K562 (cell line): Measurements from ENCODE around the gene GPR3. TPM values are rescaled to one million over a fixed set of nuclear protein-coding genes. Genes with fewer than 3 reads are reported as not detected.
A peak's percentile ranks its signal among the peaks of the same experiment; 100 is the strongest.

Experiments used
- ATF7 ChIP-seq: fragments of 450-650 bp; IDR thresholded peaks from 2 replicates; pipeline ENCODE4 v1.7.1; 2014; ENCODE audit warnings: mild to moderate bottlenecking, moderate library complexity
- LCOR ChIP-seq: sonication (generic); formaldehyde crosslinking; IDR thresholded peaks from 2 replicates; pipeline ENCODE4 v1.8.0; 2022; ENCODE audit warnings: mild to moderate bottlenecking, missing genetic modification reagents
- MCM5 ChIP-seq: fragments of 450-650 bp; IDR thresholded peaks from 2 replicates; pipeline ENCODE4 v1.6.1; 2016; ENCODE audit warnings: low read depth
- MYC ChIP-seq, 2 experiments: fragments of 250-450 bp in 1 of 2; sonication (Bioruptor Pico) in 1 of 2; IDR thresholded peaks; 2 replicates each; pipeline versions ENCODE4 v1.5.1 to v1.6.1; 2012 to 2021; ENCODE audit warnings: low read depth in 2 of 2, borderline replicate concordance in 1 of 2, improper control_type of control experiment in 1 of 2, low read length in 1 of 2, mild to moderate bottlenecking in 1 of 2, moderate library complexity in 1 of 2
- MYNN ChIP-seq, 2 experiments: sonication (generic); formaldehyde crosslinking in 1 of 2; IDR thresholded peaks; 2 replicates each; pipeline versions ENCODE4 v1.5.0 to v1.6.1; 2016 to 2020; ENCODE audit warnings: antibody characterized with exemption in 1 of 2, missing genetic modification reagents in 1 of 2
- PHTF2 ChIP-seq: fragments of 250-450 bp; sonication (Bioruptor Pico); IDR thresholded peaks from 2 replicates; pipeline ENCODE4 v1.5.0; 2021; ENCODE audit warnings: mild to moderate bottlenecking
- SMARCE1 ChIP-seq: fragments of 450-650 bp; IDR thresholded peaks from 2 replicates; pipeline ENCODE4 v1.7.1; 2016; ENCODE audit warnings: mild to moderate bottlenecking
- SMC3 ChIP-seq: conservative IDR thresholded peaks from 2 replicates; pipeline ENCODE4 v1.6.1; 2011; ENCODE audit warnings: low read depth, low read length, improper control_type of control experiment; ENCODE audit not compliant: insufficient read depth
- XRCC5 ChIP-seq: fragments of 200-400 bp; formaldehyde crosslinking; IDR thresholded peaks from 2 replicates; pipeline ENCODE4 v1.6.1; 2017; ENCODE audit warnings: low read depth, mild to moderate bottlenecking, low read length
- ZKSCAN1 ChIP-seq: fragments of 150-350 bp; IDR thresholded peaks from 2 replicates; pipeline ENCODE4 v1.6.1; 2016; ENCODE audit warnings: low read depth, low read length
- ZNF253 ChIP-seq: fragments of 250-450 bp; sonication (Bioruptor Pico); conservative IDR thresholded peaks from 2 replicates; pipeline ENCODE4 v1.6.1; 2021; ENCODE audit warnings: mild to moderate bottlenecking
- ZNF384 ChIP-seq: IDR thresholded peaks from 2 replicates; pipeline ENCODE4 v1.6.1; 2012; ENCODE audit warnings: low read depth, low read length, improper control_type of control experiment
- polyA plus RNA-seq, 8 experiments: library from polyadenylated mRNA; depleted of rRNA in 4 of 8; stranded (reverse) in 5 of 8; unstranded in 3 of 8; fragments of >200 nt; fragmentation: Nextera tagmentation in 2 of 8; fragmentation: Illumina TruSeq in 1 of 8; extraction: Ambion mirVana in 2 of 8; extraction: Trizol in 1 of 8; gene quantifications; 2 replicates each; pipeline versions ENCODE4 v1.2.1 to v1.2.3, GENCODE V29; 2011 to 2014; ENCODE audit warnings: inconsistent platforms in 1 of 8, missing spikeins in 1 of 8
- total RNA-seq, 7 experiments: library from RNA; depleted of rRNA in 6 of 7; stranded (reverse); fragments of >200 nt in 6 of 7; fragmentation: Illumina TruSeq in 2 of 7; extraction: Trizol in 2 of 7; gene quantifications; 2 replicates each; pipeline versions ENCODE4 v1.2.1 to v1.2.3, GENCODE V29; 2011 to 2021; ENCODE audit warnings: low replicate concordance in 1 of 7
- TF ChIP-seq, protein P1 (sequence below), 2 experiments: fragments of 450-650 bp; conservative IDR thresholded peaks; 2 replicates each; pipeline ENCODE4 v1.6.1; 2017; ENCODE audit warnings: mild to moderate bottlenecking in 2 of 2, moderate library complexity in 2 of 2
- TF ChIP-seq, protein P2 (sequence below): sonication (generic); formaldehyde crosslinking; IDR thresholded peaks from 2 replicates; pipeline ENCODE4 v1.8.0; 2023; ENCODE audit warnings: mild to moderate bottlenecking, missing genetic modification reagents
- TF ChIP-seq, protein P3 (sequence below), 2 experiments: fragments of 450-650 bp in 1 of 2; IDR thresholded peaks; 2 replicates each; pipeline ENCODE4 v1.6.1; 2011 to 2017; ENCODE audit warnings: low read depth in 2 of 2, antibody characterized with exemption in 1 of 2, borderline replicate concordance in 1 of 2, low read length in 1 of 2, mild to moderate bottlenecking in 1 of 2, mixed read lengths in 1 of 2; ENCODE audit not compliant: control insufficient read depth in 1 of 2
- TF ChIP-seq, protein P4 (sequence below): fragments of 450-650 bp; IDR thresholded peaks from one replicate; pipeline ENCODE4 v1.6.1; 2018; ENCODE audit warnings: mild to moderate bottlenecking, moderate library complexity; ENCODE audit not compliant: partially characterized antibody
- TF ChIP-seq, protein P5 (sequence below), 2 experiments: fragments of 450-650 bp; IDR thresholded peaks; 2 replicates each; pipeline ENCODE4 v1.6.1; 2016

Gene GPR3
- total and polyA plus RNA-seq, 9 of the 15 experiments (the other 6 are each of a cell fraction or from before 2014, with no cell fraction given): 0.24 to 11.5 (median 3.7) TPM

DNA sequence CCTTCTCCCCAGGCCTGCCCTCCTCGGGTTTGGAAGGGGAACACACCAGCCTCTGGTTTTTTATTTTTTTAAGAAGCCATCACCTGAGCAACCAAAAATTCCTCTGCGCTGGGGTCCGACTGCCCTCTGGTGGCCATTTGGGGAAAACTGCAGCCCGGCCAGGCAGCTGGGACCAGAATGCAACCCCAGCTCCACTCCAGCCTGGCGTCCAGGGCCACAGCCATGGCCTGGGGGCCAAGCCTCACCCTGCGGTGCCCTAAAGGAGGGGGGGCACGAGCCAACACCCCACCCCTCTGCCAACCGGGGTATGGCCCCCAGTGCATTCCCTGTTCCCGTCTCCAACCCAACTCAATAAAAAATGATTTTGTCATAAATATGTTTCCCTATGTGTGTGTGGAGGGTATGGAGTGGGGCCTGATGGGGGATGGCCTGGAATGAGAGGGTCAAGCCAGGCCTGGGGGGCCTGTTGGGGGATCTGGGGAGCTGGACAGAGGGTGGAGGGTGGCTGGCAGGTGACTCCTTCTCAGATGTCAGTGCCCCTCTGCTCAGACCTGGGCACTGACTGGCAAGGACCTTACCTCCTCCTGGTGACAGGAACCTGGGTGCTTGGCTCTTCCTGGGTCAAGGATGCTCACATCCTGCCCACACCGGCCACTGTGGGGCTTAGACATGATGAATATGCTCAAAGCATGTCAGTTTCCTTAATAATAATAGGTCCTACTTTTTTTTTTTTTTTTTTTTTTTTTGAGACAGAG lies 3.2 kb downstream of the GPR3 start (continued):
- TF ChIP-seq, protein P1, sequence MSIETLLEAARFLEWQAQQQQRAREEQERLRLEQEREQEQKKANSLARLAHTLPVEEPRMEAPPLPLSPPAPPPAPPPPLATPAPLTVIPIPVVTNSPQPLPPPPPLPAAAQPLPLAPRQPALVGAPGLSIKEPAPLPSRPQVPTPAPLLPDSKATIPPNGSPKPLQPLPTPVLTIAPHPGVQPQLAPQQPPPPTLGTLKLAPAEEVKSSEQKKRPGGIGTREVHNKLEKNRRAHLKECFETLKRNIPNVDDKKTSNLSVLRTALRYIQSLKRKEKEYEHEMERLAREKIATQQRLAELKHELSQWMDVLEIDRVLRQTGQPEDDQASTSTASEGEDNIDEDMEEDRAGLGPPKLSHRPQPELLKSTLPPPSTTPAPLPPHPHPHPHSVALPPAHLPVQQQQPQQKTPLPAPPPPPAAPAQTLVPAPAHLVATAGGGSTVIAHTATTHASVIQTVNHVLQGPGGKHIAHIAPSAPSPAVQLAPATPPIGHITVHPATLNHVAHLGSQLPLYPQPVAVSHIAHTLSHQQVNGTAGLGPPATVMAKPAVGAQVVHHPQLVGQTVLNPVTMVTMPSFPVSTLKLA (conservative IDR thresholded peaks at IDR 0.05): 0 out of 4 replicates have a peak, but pooled peaks have one; percentile 17 to 28
- no peak for TF ChIP-seq ZNF253 (CRISPR knock-in tag)
- TF ChIP-seq ZNF384: peak; percentile 99
- TF ChIP-seq, protein P2, sequence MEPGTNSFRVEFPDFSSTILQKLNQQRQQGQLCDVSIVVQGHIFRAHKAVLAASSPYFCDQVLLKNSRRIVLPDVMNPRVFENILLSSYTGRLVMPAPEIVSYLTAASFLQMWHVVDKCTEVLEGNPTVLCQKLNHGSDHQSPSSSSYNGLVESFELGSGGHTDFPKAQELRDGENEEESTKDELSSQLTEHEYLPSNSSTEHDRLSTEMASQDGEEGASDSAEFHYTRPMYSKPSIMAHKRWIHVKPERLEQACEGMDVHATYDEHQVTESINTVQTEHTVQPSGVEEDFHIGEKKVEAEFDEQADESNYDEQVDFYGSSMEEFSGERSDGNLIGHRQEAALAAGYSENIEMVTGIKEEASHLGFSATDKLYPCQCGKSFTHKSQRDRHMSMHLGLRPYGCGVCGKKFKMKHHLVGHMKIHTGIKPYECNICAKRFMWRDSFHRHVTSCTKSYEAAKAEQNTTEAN (CRISPR knock-in tag): no peak
- peak; percentile 93 for TF ChIP-seq SMC3
- TF ChIP-seq MCM5: no peak
- TF ChIP-seq, protein P3, sequence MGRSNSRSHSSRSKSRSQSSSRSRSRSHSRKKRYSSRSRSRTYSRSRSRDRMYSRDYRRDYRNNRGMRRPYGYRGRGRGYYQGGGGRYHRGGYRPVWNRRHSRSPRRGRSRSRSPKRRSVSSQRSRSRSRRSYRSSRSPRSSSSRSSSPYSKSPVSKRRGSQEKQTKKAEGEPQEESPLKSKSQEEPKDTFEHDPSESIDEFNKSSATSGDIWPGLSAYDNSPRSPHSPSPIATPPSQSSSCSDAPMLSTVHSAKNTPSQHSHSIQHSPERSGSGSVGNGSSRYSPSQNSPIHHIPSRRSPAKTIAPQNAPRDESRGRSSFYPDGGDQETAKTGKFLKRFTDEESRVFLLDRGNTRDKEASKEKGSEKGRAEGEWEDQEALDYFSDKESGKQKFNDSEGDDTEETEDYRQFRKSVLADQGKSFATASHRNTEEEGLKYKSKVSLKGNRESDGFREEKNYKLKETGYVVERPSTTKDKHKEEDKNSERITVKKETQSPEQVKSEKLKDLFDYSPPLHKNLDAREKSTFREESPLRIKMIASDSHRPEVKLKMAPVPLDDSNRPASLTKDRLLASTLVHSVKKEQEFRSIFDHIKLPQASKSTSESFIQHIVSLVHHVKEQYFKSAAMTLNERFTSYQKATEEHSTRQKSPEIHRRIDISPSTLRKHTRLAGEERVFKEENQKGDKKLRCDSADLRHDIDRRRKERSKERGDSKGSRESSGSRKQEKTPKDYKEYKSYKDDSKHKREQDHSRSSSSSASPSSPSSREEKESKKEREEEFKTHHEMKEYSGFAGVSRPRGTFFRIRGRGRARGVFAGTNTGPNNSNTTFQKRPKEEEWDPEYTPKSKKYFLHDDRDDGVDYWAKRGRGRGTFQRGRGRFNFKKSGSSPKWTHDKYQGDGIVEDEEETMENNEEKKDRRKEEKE (IDR thresholded peaks at IDR 0.05; ENCODE audit: borderline replicate concordance in 1 of 2, control insufficient read depth in 1 of 2, low read depth in 2 of 2, low read length in 1 of 2): 0 out of 4 replicates have a peak, but pooled peaks of 1 of the 2 experiments have one; percentile 34
- TF ChIP-seq SMARCE1: no peak
- peak; percentile 29; the same call in 1 of the 2 replicates for TF ChIP-seq MYNN (IDR thresholded peaks at IDR 0.05)
- TF ChIP-seq MYNN (CRISPR knock-in tag; IDR thresholded peaks at IDR 0.05): no peak
- TF ChIP-seq, protein P4, sequence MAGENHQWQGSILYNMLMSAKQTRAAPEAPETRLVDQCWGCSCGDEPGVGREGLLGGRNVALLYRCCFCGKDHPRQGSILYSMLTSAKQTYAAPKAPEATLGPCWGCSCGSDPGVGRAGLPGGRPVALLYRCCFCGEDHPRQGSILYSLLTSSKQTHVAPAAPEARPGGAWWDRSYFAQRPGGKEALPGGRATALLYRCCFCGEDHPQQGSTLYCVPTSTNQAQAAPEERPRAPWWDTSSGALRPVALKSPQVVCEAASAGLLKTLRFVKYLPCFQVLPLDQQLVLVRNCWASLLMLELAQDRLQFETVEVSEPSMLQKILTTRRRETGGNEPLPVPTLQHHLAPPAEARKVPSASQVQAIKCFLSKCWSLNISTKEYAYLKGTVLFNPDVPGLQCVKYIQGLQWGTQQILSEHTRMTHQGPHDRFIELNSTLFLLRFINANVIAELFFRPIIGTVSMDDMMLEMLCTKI: no peak
- TF ChIP-seq PHTF2 (CRISPR knock-in tag): no peak
- peak; percentile 92; the same call in 1 of the 2 replicates for TF ChIP-seq XRCC5
- 0 out of 2 replicates have a peak, but pooled peaks have one; percentile 31 for TF ChIP-seq ZKSCAN1
- TF ChIP-seq, protein P5, sequence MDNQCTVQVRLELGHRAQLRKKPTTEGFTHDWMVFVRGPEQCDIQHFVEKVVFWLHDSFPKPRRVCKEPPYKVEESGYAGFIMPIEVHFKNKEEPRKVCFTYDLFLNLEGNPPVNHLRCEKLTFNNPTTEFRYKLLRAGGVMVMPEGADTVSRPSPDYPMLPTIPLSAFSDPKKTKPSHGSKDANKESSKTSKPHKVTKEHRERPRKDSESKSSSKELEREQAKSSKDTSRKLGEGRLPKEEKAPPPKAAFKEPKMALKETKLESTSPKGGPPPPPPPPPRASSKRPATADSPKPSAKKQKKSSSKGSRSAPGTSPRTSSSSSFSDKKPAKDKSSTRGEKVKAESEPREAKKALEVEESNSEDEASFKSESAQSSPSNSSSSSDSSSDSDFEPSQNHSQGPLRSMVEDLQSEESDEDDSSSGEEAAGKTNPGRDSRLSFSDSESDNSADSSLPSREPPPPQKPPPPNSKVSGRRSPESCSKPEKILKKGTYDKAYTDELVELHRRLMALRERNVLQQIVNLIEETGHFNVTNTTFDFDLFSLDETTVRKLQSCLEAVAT (IDR thresholded peaks at IDR 0.05): no peak
- TF ChIP-seq MYC (IDR thresholded peaks at IDR 0.05; ENCODE audit: low read depth, low read length): 0 out of 2 replicates have a peak, but pooled peaks have one; percentile 24
- TF ChIP-seq MYC (CRISPR knock-in tag; IDR thresholded peaks at IDR 0.05; ENCODE audit: borderline replicate concordance, low read depth): no peak
- TF ChIP-seq LCOR (CRISPR knock-in tag): peak; percentile 90
- peak; percentile 42; the same call in 1 of the 2 replicates for TF ChIP-seq ATF7
